Dermis blood vessel endothelial cell (primary cell): ENCODE measurements around the gene DNMBP. TPM values are rescaled to one million over a fixed set of nuclear protein-coding genes. Genes with fewer than 3 reads are reported as not detected.

Source experiments
- total RNA-seq: library from RNA; depleted of rRNA; stranded (reverse); fragments of >200 nt; gene quantifications from 2 replicates; pipeline ENCODE4 v1.2.3, GENCODE V29; 2014

The DNMBP gene
- total RNA-seq, 1 donor from 2014 or later = 39.5 TPM

Other genes with a start within 250 kb of the DNMBP start
- 0.79 and 1.5 TPM in 2 replicates for gene ABCC2, start 227.3 kb downstream of the DNMBP start, total RNA-seq
- not detected in 2 replicates for gene CPN1, start 71.9 kb upstream of the DNMBP start, total RNA-seq
- 32.8 and 62.6 TPM in 2 replicates for gene ERLIN1, start 176.1 kb upstream of the DNMBP start, total RNA-seq
- 28.8 and 35.5 TPM in 2 replicates for gene CHUK, start 219.6 kb upstream of the DNMBP start, total RNA-seq